Stimulated activated CD8-positive, alpha-beta memory T cell treated with anti-CD3 and anti-CD28 coated beads, Interleukin-15, amount 100 ng/mL, for 1 hour (primary cell): ENCODE measurements around the gene NECTIN2.
"Not testable (repeated sequence)": the region's sequence is repeated elsewhere in the genome, so short reads cannot be mapped to it uniquely, and the experiment has no call there.

ENCODE experiments used
- DNase-seq: peaks from one replicate; pipeline ENCODE4 v3.0.0-alpha.2; 2020; ENCODE audit warnings: low read depth

The NECTIN2 gene

GRCh38 chr19:44884566-44884965 lies 38.5 kb downstream of the NECTIN2 start:
- no peak for DNase-seq

GRCh38 chr19:44886141-44886540 lies 40.0 kb downstream of the NECTIN2 start:
- DNase-seq: no peak

GRCh38 chr19:44887648-44888047 lies 41.6 kb downstream of the NECTIN2 start:
- DNase-seq: no peak

- DNase-seq: not testable (repeated sequence)
These were observed 42.2 kb downstream of the NECTIN2 start for GRCh38 chr19:44888335-44888734.

- no peak for DNase-seq
These were observed 43.8 kb downstream of the NECTIN2 start for GRCh38 chr19:44889830-44890365.

GRCh38 chr19:44890366-44891015 lies 44.4 kb downstream of the NECTIN2 start:
- no peak for DNase-seq

GRCh38 chr19:44891016-44891882 lies 45.2 kb downstream of the NECTIN2 start, which contains the start of gene TOMM40:
Gene TOMM40, plus strand, starts transcription at chr19:44891254. Its CDS starts 162 bp downstream, at chr19:44891416.
- peak; percentile 99 for DNase-seq

- no peak for DNase-seq
These were observed 46.8 kb downstream of the NECTIN2 start for GRCh38 chr19:44892932-44893331.

GRCh38 chr19:44893332-44894051 lies 47.4 kb downstream of the NECTIN2 start:
- DNase-seq: no peak

- no peak for DNase-seq
These were observed 47.9 kb downstream of the NECTIN2 start for GRCh38 chr19:44894052-44894400.

GRCh38 chr19:44894946-44895345 lies 48.8 kb downstream of the NECTIN2 start:
- no peak for DNase-seq

- no peak for DNase-seq
These were observed 51.7 kb downstream of the NECTIN2 start for GRCh38 chr19:44897835-44898234.

GRCh38 chr19:44900328-44901244 lies 54.5 kb downstream of the NECTIN2 start:
- no peak for DNase-seq

- DNase-seq: no peak
These were observed 57.1 kb downstream of the NECTIN2 start for GRCh38 chr19:44903216-44903601.

GRCh38 chr19:44903602-44904425 lies 57.7 kb downstream of the NECTIN2 start:
- DNase-seq: peak; percentile 57

- no peak for DNase-seq
These were observed 58.4 kb downstream of the NECTIN2 start for GRCh38 chr19:44904426-44904994.

GRCh38 chr19:44905437-44906160 lies 59.5 kb downstream of the NECTIN2 start, which contains the start of gene APOE:
Gene APOE, plus strand, starts transcription at chr19:44905796. Its CDS starts 829 bp downstream, at chr19:44906625.
- no peak for DNase-seq

- DNase-seq: no peak
These were observed 61.5 kb downstream of the NECTIN2 start for GRCh38 chr19:44907613-44908012.
